Astrocyte of the spinal cord (primary cell): ENCODE data around the gene ITGA8.
"Not testable (repeated sequence)": the region's sequence is repeated elsewhere in the genome, so short reads cannot be mapped to it uniquely, and the experiment has no call there.

ENCODE experiments used
- DNase-seq: peaks from one replicate; pipeline ENCODE4 v3.0.0; 2011; ENCODE audit warnings: low read depth, low spot score
- H3K4me3 ChIP-seq: 2 replicates; pipeline ENCODE4 v1.5.1; 2011; ENCODE audit warnings: low read depth, mild to moderate bottlenecking, low read length, moderate library complexity
- in situ Hi-C: cut with HindIII; loops from 2 replicates; pipeline ENCODE4 v1.10.0; 2017; ENCODE audit warnings: low sequenced_read_pairs
- TF ChIP-seq, protein P1 (sequence below): IDR thresholded peaks from 2 replicates; pipeline ENCODE4 v1.5.1; 2012; ENCODE audit warnings: low read depth, mild to moderate bottlenecking, low read length, inconsistent platforms

The ITGA8 gene

DNA sequence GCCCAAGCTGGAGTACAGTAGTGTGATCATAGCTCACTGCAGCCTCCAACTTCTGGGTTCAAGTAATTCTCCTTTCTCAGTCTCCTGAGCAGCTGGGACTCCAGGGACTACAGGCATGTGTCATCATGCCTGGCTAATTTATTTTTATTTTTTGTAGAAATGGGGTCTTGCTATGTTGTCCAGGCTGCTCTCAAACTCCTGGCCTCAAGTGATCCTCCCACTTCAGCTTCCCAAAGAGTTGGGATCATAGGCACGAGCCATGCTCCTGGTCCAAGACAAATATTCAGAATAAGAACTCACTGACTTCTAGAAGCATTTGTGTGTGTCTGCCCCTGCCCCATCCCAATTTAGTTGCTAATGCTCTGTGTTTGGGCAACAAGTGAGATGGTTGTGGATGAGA, 151.8 kb downstream of the ITGA8 start:
- in situ Hi-C loops = no loop called here
- H3K4me3 ChIP-seq = no peak overlapping the region
- no peak for DNase-seq
- TF ChIP-seq, protein P1, sequence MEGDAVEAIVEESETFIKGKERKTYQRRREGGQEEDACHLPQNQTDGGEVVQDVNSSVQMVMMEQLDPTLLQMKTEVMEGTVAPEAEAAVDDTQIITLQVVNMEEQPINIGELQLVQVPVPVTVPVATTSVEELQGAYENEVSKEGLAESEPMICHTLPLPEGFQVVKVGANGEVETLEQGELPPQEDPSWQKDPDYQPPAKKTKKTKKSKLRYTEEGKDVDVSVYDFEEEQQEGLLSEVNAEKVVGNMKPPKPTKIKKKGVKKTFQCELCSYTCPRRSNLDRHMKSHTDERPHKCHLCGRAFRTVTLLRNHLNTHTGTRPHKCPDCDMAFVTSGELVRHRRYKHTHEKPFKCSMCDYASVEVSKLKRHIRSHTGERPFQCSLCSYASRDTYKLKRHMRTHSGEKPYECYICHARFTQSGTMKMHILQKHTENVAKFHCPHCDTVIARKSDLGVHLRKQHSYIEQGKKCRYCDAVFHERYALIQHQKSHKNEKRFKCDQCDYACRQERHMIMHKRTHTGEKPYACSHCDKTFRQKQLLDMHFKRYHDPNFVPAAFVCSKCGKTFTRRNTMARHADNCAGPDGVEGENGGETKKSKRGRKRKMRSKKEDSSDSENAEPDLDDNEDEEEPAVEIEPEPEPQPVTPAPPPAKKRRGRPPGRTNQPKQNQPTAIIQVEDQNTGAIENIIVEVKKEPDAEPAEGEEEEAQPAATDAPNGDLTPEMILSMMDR = no peak

DNA sequence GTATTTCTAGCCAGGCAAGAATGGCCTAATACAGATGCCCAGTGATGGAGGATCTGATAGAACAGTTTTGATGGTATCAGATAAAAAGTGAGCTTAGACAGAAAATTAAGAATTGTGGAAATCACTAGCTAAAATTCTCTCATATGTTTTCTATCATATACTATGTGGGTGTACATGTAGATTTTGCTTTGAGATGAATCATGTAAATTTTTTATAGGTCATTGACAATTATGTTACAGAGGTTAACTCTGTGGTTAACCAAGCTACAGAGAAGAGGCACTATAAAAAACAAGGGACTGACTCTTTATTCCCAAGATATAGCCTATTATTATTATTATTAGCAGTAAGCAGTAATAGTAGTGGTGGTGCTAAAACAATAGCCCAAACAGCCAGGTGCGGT, 156.5 kb downstream of the ITGA8 start:
- H3K4me3 ChIP-seq = no peak overlapping the region
- TF ChIP-seq, protein P1 = no peak
- in situ Hi-C loops = no loop called here
- peak; percentile 8 for DNase-seq

DNA sequence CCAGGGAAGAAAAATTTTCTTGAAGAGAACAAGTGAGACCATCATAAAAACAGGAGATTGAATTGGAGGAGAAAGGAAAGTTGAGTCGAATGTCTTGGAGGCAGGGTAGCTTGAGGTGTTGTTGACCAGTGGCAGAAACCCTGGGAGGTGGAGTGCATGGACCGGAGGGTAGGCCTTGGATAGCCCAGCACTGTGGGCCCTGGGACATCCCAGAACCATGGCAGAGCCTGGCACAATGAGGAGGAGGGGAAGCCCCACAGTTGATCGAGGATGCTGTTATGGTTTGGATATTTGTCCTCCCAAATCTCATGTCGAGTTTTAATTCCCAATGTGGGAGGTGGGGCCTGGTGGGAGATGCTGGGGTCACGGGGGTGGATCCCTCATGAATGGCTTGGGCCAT, 157.1 kb downstream of the ITGA8 start:
- H3K4me3 ChIP-seq = no peak overlapping the region
- in situ Hi-C loops = no loop called here
- TF ChIP-seq, protein P1 = no peak
- no peak for DNase-seq

DNA sequence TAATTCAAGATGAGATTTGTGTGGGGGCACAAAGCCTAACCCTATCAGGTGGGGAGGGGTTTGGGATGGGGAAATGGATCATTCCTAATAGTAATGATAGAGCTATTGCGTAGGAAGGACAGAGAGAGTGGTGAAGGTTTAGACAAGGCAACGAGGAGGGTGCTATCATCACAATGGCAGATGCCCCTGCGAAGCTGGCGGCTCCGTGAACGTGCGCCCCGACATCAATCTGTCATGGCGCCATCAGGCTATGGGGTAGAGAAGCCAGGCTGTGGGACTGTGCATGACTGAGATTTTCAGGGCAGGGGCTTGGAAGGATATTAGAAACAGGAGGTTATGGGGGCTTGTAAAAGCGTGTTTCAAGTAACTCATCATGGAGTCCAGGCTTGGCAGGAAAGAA, 157.6 kb downstream of the ITGA8 start:
- H3K4me3 ChIP-seq = no peak overlapping the region
- no peak for DNase-seq
- TF ChIP-seq, protein P1 = no peak
- in situ Hi-C loops = no loop called here

DNA sequence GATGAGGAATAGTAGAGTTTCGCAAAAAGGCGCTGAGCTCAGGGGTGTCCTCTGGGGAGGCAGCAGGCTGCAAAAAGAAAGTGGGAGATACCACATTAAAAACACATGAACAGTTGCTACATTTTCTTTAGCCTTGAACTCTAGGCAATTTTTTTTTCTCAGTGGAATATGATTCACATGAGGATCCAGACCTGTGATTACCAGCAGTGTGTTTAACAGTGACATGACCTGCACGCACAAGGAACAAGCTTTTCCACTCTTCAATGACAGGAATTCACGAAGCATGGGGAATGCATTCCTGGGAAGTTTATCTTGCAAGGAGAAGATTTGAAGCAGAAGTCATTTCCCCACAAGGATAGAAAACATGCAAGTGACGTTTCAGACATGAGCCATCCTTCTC, 161.6 kb downstream of the ITGA8 start:
- TF ChIP-seq, protein P1 = no peak
- H3K4me3 ChIP-seq = no peak overlapping the region
- in situ Hi-C loops = no loop called here
- DNase-seq = peak; percentile 36

DNA sequence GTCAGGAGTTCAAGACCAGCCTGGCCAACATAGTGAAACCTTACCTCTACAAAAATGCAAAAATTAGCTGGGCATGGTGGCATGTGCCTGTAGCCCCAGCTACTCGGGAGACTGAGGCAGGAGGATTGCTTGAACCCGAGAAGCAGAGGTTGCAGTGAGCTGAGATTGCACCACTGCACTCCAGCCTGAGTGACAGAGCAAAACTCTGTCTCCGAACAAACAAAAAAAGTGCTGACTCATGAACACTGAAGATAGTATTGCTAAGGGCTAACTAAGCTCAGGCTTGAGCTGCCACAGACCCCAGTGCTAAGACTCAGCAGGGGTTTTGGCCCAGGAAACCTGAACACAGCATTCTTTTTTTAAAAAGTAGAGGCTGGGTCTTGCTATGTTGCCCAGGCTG, 162.6 kb downstream of the ITGA8 start:
- not testable (repeated sequence) for H3K4me3 ChIP-seq

DNA sequence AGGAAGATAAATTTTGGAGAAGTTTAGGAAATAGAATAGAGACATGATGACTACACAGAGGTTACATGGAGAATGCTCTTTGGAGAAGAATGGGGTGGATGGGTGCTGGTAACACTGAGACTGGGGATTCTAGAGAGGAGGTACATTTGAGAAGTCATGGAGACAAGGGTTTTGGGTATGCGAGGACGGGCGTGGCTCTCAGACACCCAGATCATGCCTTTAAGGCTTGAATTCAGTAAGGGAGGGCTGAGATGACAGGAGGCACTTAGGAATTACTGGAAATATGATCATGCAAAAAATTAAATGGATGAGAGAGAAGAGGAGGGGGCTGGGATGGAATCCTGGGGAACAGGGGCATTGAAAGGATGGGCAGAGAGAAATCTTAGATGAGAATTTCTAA, 168.8 kb downstream of the ITGA8 start:
- H3K4me3 ChIP-seq = no peak overlapping the region
- no peak for DNase-seq
- TF ChIP-seq, protein P1 = no peak
- in situ Hi-C loops = no loop called here

More for the DNA sequence above, 162.6 kb downstream of the ITGA8 start:
- DNase-seq, in situ Hi-C loops: not testable (repeated sequence)
